Neural cell (in vitro differentiated cells): ENCODE measurements around the gene CNTLN. TPM values are rescaled to one million over a fixed set of nuclear protein-coding genes. Genes with fewer than 3 reads are reported as not detected.

Source experiments
- H2AFZ ChIP-seq: fragments of 200-600, 300-800 bp; sonication (generic), shearing (Covaris generic); 2 replicates; pipeline ENCODE4 v1.6.0; 2014; ENCODE audit warnings: low read depth, mild to moderate bottlenecking, antibody characterized with exemption, low read length, moderate library complexity
- H3F3A ChIP-seq: fragments of 200-600 bp; shearing (Covaris generic); 2 replicates; pipeline ENCODE4 v1.6.1; 2016; ENCODE audit warnings: mild to moderate bottlenecking, moderate library complexity, mixed read lengths, antibody characterized with exemption, low read length; ENCODE audit not compliant: insufficient read depth, poor library complexity, severe bottlenecking
- H3K27ac ChIP-seq: fragments of 200-600, 300-800 bp; sonication (generic), shearing (Covaris generic); 2 replicates; pipeline ENCODE4 v1.5.1; 2014; ENCODE audit warnings: mild to moderate bottlenecking, low read length, moderate library complexity
- H3K27me3 ChIP-seq: fragments of 300-800, 200-600 bp; sonication (generic), shearing (Covaris generic); 2 replicates; pipeline ENCODE4 v1.6.0; 2014; ENCODE audit warnings: mild to moderate bottlenecking, low read depth, low read length, moderate library complexity; ENCODE audit not compliant: insufficient read depth
- H3K36me3 ChIP-seq: fragments of 300-800, 200-600 bp; sonication (generic), shearing (Covaris generic); 2 replicates; pipeline ENCODE4 v1.5.1; 2014; ENCODE audit warnings: mild to moderate bottlenecking, antibody characterized with exemption, low read length, moderate library complexity; ENCODE audit not compliant: insufficient read depth
- H3K4me2 ChIP-seq: fragments of 300-800, 200-600 bp; sonication (generic), shearing (Covaris generic); 2 replicates; pipeline ENCODE4 v1.6.0; 2014; ENCODE audit warnings: mild to moderate bottlenecking, low read length
- H3K4me3 ChIP-seq: fragments of 300-800, 200-600 bp; sonication (generic), shearing (Covaris generic); 2 replicates; pipeline ENCODE4 v1.5.1; 2014; ENCODE audit warnings: mild to moderate bottlenecking, low read length, moderate library complexity
- H3K79me2 ChIP-seq: fragments of 200-600 bp; shearing (Covaris generic); replicated peaks from 2 replicates; pipeline ENCODE4 v1.6.0; 2014; ENCODE audit warnings: mild to moderate bottlenecking, low read length, moderate library complexity; ENCODE audit not compliant: insufficient read depth
- H3K9ac ChIP-seq: fragments of 300-800, 200-600 bp; sonication (generic), shearing (Covaris generic); 2 replicates; pipeline ENCODE4 v1.6.1; 2016; ENCODE audit warnings: mild to moderate bottlenecking, low read length, mixed read lengths
- H3K9me2 ChIP-seq: fragments of 200-600 bp; shearing (Covaris generic); 2 replicates; pipeline ENCODE4 v1.6.1; 2016; ENCODE audit warnings: mild to moderate bottlenecking, low read length, mixed read lengths; ENCODE audit not compliant: insufficient read depth
- H3K9me3 ChIP-seq: fragments of 200-600, 300-800 bp; sonication (generic), shearing (Covaris generic); 2 replicates; pipeline ENCODE4 v1.6.1; 2016; ENCODE audit warnings: mild to moderate bottlenecking, mixed run types, low read length, moderate library complexity, mixed read lengths
- H4K20me1 ChIP-seq: fragments of 200-600 bp; shearing (Covaris generic); 2 replicates; pipeline ENCODE4 v1.6.1; 2016; ENCODE audit warnings: mild to moderate bottlenecking, mixed run types; ENCODE audit not compliant: insufficient read depth
- EP300 ChIP-seq: fragments of 450-650 bp; conservative IDR thresholded peaks from 2 replicates; pipeline ENCODE4 v1.6.1; 2014; ENCODE audit warnings: antibody characterized with exemption, mild to moderate bottlenecking, moderate library complexity; ENCODE audit not compliant: poor library complexity, severe bottlenecking
- EZH2 ChIP-seq: fragments of 200-600, 300-800 bp; shearing (Covaris generic), sonication (generic); IDR thresholded peaks from 2 replicates; pipeline ENCODE4 v1.6.1; 2014; ENCODE audit warnings: antibody characterized with exemption, low read length, borderline replicate concordance, mild to moderate bottlenecking; ENCODE audit not compliant: insufficient read depth, poor library complexity, severe bottlenecking
- MXI1 ChIP-seq: fragments of 450-650 bp; conservative IDR thresholded peaks from 2 replicates; pipeline ENCODE4 v1.6.1; 2014; ENCODE audit warnings: antibody characterized with exemption, mild to moderate bottlenecking; ENCODE audit not compliant: poor library complexity, severe bottlenecking
- POLR2AphosphoS5 ChIP-seq: IDR thresholded peaks from 2 replicates; pipeline ENCODE4 v1.6.1; 2012
- RAD21 ChIP-seq: fragments of 450-650 bp; conservative IDR thresholded peaks from 2 replicates; pipeline ENCODE4 v1.6.1; 2014; ENCODE audit warnings: antibody characterized with exemption, mild to moderate bottlenecking, moderate library complexity
- SMC3 ChIP-seq: fragments of 450-650 bp; conservative IDR thresholded peaks from 2 replicates; pipeline ENCODE4 v1.6.1; 2014; ENCODE audit warnings: antibody characterized with exemption, mild to moderate bottlenecking, moderate library complexity; ENCODE audit not compliant: poor library complexity
- TAF1 ChIP-seq: IDR thresholded peaks from 2 replicates; pipeline ENCODE4 v1.6.1; 2012; ENCODE audit warnings: low read depth
- polyA plus RNA-seq: library from polyadenylated mRNA; depleted of rRNA; stranded (reverse); fragments of >200 nt; gene quantifications from 2 replicates; pipeline ENCODE4 v1.2.3, GENCODE V29; 2014
- TF ChIP-seq, protein P1 (sequence below): fragments of 450-650 bp; IDR thresholded peaks from 2 replicates; pipeline ENCODE4 v1.5.1; 2014; ENCODE audit warnings: antibody characterized with exemption, mild to moderate bottlenecking, moderate library complexity; ENCODE audit not compliant: poor library complexity, severe bottlenecking
- TF ChIP-seq, protein P2 (sequence below): IDR thresholded peaks from 2 replicates; pipeline ENCODE4 v1.6.1; 2012; ENCODE audit warnings: borderline replicate concordance

The CNTLN gene
- polyA plus RNA-seq, 1 donor from 2014 or later = 5.0 TPM

DNA sequence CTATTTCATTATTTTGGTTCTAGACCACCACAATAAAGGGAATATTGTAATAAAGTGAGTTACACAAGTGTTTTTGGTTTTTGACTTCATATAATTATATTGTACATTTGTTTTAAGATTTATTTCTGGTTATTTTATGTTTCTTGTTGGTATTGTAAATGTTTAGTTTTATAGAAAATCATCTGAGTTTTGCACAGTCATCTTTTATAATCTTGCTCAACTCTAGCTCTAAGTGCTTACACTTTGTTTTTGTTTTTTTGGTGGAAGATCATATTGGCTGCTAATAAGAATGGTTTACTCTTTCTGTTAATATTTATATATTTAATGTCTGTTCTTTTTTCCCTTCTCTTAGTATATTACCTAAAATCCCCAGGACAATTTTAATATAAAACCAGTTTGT lies 135.0 kb downstream of the CNTLN start:
- H2AFZ ChIP-seq = no peak overlapping the region
- no peak overlapping the region for H3K9ac ChIP-seq
- no peak overlapping the region for H3K27ac ChIP-seq
- H3K9me2 ChIP-seq = no peaks in the 10 kb centered on the region
- H3K9me3 ChIP-seq = no peaks in the 10 kb centered on the region
- H3K36me3 ChIP-seq = no peaks in the 10 kb centered on the region
- no peaks in the 10 kb centered on the region for H4K20me1 ChIP-seq
- TF ChIP-seq RAD21 = no peak
- TF ChIP-seq, protein P1, sequence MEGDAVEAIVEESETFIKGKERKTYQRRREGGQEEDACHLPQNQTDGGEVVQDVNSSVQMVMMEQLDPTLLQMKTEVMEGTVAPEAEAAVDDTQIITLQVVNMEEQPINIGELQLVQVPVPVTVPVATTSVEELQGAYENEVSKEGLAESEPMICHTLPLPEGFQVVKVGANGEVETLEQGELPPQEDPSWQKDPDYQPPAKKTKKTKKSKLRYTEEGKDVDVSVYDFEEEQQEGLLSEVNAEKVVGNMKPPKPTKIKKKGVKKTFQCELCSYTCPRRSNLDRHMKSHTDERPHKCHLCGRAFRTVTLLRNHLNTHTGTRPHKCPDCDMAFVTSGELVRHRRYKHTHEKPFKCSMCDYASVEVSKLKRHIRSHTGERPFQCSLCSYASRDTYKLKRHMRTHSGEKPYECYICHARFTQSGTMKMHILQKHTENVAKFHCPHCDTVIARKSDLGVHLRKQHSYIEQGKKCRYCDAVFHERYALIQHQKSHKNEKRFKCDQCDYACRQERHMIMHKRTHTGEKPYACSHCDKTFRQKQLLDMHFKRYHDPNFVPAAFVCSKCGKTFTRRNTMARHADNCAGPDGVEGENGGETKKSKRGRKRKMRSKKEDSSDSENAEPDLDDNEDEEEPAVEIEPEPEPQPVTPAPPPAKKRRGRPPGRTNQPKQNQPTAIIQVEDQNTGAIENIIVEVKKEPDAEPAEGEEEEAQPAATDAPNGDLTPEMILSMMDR = no peak
- TF ChIP-seq EZH2 = no peak
- TF ChIP-seq, protein P2, sequence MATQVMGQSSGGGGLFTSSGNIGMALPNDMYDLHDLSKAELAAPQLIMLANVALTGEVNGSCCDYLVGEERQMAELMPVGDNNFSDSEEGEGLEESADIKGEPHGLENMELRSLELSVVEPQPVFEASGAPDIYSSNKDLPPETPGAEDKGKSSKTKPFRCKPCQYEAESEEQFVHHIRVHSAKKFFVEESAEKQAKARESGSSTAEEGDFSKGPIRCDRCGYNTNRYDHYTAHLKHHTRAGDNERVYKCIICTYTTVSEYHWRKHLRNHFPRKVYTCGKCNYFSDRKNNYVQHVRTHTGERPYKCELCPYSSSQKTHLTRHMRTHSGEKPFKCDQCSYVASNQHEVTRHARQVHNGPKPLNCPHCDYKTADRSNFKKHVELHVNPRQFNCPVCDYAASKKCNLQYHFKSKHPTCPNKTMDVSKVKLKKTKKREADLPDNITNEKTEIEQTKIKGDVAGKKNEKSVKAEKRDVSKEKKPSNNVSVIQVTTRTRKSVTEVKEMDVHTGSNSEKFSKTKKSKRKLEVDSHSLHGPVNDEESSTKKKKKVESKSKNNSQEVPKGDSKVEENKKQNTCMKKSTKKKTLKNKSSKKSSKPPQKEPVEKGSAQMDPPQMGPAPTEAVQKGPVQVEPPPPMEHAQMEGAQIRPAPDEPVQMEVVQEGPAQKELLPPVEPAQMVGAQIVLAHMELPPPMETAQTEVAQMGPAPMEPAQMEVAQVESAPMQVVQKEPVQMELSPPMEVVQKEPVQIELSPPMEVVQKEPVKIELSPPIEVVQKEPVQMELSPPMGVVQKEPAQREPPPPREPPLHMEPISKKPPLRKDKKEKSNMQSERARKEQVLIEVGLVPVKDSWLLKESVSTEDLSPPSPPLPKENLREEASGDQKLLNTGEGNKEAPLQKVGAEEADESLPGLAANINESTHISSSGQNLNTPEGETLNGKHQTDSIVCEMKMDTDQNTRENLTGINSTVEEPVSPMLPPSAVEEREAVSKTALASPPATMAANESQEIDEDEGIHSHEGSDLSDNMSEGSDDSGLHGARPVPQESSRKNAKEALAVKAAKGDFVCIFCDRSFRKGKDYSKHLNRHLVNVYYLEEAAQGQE = no peak
- no peak for TF ChIP-seq TAF1
- TF ChIP-seq POLR2AphosphoS5 = no peak
- TF ChIP-seq SMC3 = no peak
- no peak for TF ChIP-seq EP300
- TF ChIP-seq MXI1 = no peak
- H3K4me3 ChIP-seq = no peak overlapping the region
- no peaks in the 10 kb centered on the region for H3F3A ChIP-seq
- H3K79me2 ChIP-seq = no peaks in the 10 kb centered on the region
- no peak overlapping the region for H3K4me2 ChIP-seq
- H3K27me3 ChIP-seq = no peaks in the 10 kb centered on the region

DNA sequence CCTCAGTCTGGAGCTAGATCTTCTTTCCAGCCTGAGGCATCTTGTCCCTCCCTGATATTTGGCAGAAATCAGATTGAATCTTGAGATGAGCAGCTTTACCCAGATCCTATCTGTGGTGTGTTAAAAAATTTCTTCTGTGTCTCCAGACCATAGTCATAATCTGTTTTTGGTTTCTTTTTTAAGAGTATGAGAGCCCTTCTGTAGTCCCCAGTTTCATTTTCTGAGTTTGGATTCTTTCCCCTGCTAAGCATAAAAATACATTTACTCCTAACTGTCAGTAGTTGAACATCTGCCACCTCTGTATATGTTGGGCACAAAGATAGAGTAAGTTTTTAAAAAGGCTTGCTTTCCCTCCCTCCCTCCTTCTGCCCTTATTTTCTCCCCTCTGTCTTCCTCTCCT lies 137.7 kb downstream of the CNTLN start:
- Histone ChIP-seq H3K9me2 (no peaks in the 10 kb centered on the region), H3K4me3 (no peak overlapping the region), H3K36me3 (no peaks in the 10 kb centered on the region), H4K20me1 (no peaks in the 10 kb centered on the region), H3K27me3 (no peaks in the 10 kb centered on the region), H3F3A (no peaks in the 10 kb centered on the region), H2AFZ (no peak overlapping the region), H3K79me2 (no peaks in the 10 kb centered on the region), H3K27ac (no peak overlapping the region), H3K9ac (no peak overlapping the region), H3K9me3 (no peaks in the 10 kb centered on the region), H3K4me2 (no peak overlapping the region)
- TF ChIP-seq TAF1 = no peak
- TF ChIP-seq, protein P2 = no peak
- TF ChIP-seq EZH2 = no peak
- TF ChIP-seq EP300 = no peak
- no peak for TF ChIP-seq MXI1
- TF ChIP-seq SMC3 = no peak
- no peak for TF ChIP-seq POLR2AphosphoS5
- no peak for TF ChIP-seq RAD21
- TF ChIP-seq, protein P1 = no peak
